NCI-H187 (cell line): Measurements from ENCODE around the gene LRRC73.
"Not testable (repeated sequence)": the region's sequence is repeated elsewhere in the genome, so short reads cannot be mapped to it uniquely, and the experiment has no call there.

Source experiments
- DNase-seq, 2 experiments: peaks; one replicate each; lab custom pipeline; 2025; lab: John Stamatoyannopoulos, UW

Gene LRRC73

GRCh38 chr6:43461936-43462335 is 48.2 kb downstream of the LRRC73 start:
- DNase-seq = no peak

- no peak for DNase-seq
Measured at GRCh38 chr6:43460032-43460431, 50.1 kb downstream of the LRRC73 start.

DNA sequence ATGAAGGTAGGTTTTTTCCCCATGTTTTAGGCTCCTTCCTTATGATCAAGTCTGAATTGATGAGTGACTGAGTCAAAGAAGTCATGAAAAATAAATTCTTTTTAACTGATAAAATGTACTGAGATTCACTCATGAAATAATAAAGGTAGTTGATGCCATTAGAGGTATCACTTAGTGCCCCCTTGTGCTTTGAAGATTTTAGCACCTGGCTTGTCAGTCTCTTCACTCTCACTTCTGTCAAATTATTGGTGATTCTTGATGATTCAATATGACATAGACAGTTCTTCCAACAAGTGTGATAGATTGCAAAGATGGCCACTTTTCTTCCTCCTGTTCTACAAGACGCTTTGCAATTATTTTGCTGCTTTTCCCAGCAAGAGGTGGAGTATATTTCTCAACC is 50.6 kb downstream of the LRRC73 start:
- DNase-seq = no peak

DNA sequence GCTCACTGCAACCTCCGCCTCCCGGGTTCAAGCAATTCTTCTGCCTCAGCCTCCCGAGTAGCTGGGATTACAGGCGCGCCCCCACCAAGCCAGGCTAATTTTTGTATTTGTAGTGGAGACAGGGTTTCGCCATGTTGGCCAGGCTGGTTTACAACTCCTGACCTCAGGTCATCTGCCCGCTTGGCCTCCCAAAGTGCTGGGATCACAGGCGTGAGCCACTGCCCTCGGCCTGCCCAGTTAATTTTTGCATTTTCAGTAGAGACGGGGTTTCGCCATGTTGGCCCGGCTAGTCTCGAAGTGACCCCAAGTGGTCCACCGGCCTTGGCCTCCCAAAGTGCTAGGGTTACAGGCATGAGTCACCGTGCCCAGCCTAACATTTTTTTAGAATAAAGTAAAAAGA is 52.0 kb downstream of the LRRC73 start:
- not testable (repeated sequence) for DNase-seq

DNA sequence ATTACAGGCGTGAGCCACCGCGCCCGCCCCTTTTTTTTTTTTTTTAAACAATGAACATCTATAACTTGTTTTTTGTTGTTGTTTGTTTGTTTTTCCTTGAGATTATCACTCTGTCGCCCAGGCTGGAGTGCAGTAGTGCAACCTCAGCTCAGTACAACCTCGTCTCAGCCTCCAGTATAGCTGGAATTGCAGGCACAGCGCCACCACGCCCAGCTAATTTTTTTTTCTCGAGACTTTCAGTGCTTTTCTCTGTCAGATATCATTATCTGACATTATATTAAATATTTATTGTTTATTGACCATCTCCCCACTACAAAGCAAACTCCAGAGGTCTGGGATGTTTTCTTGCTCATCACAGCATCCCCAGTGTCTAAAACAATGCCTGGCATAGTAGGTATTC is 52.5 kb downstream of the LRRC73 start:
- DNase-seq = no peak
